SK-N-SH (cell line): ENCODE data around the gene AFAP1.

Experiments
- CTCF ChIP-seq: fragments of 200-600 bp; sonication (generic); IDR thresholded peaks from 2 replicates; pipeline ENCODE4 v1.6.1; 2017; ENCODE audit warnings: antibody characterized with exemption, mild to moderate bottlenecking, moderate library complexity
- IRF3 ChIP-seq: fragments of 150-350 bp; IDR thresholded peaks from 2 replicates; pipeline ENCODE4 v1.6.1; 2016; ENCODE audit warnings: mild to moderate bottlenecking, low read depth, low read length
- RAD21 ChIP-seq: IDR thresholded peaks from 2 replicates; pipeline ENCODE4 v1.6.1; 2012; ENCODE audit warnings: mild to moderate bottlenecking, low read length
- USF2 ChIP-seq: fragments of 150-350 bp; IDR thresholded peaks from 2 replicates; pipeline ENCODE4 v1.6.1; 2017; ENCODE audit warnings: antibody characterized with exemption, low read length, low read depth, borderline replicate concordance

DNA sequence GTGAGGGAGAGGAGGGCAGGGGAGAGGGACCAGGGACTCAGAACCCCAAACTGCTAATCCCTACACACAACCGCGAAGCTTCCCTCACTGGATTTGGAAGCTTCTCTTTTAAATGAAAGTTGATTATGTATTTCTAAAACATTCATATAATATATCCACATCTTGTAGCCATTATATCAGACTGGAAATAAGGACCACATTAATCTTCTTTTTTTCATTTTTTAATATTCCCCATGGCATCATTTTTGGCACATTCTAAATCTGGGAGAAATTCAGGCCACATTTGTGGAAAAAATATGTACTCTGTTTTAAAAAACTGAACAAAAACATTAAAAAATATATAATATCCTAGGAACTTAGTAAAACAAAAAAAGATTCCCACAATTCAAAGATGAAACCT, 97.8 kb downstream of the AFAP1 start:
- TF ChIP-seq CTCF (no peak), IRF3 (no peak), USF2 (no peak), RAD21 (no peak)
